Esophagus muscularis mucosa (tissue), 4 donors: Measurements from ENCODE around the gene TMEM87B.

Source experiments
- EP300 ChIP-seq: sonication (generic); formaldehyde crosslinking; IDR thresholded peaks from one replicate; pipeline ENCODE4 v1.6.1; 2017; ENCODE audit warnings: antibody characterized with exemption
- POLR2A ChIP-seq: fragments of 450-650 bp; IDR thresholded peaks from one replicate; pipeline ENCODE4 v1.6.1; 2017; ENCODE audit warnings: antibody characterized with exemption, moderate library complexity, mild to moderate bottlenecking, low read depth
- POLR2AphosphoS5 ChIP-seq, 2 donors: sonication (generic); formaldehyde crosslinking; IDR thresholded peaks; one replicate each; pipeline ENCODE4 v1.6.1; 2017; ENCODE audit warnings: antibody characterized with exemption in 2 of 2
- TF ChIP-seq, protein P1 (sequence below), 3 experiments: fragments of 200-600 bp in 2 of 3; fragments of 450-650 bp in 1 of 3; sonication (generic) in 2 of 3; IDR thresholded peaks; one replicate each; pipeline ENCODE4 v1.5.1; 2017 to 2019; ENCODE audit warnings: antibody characterized with exemption in 3 of 3, mild to moderate bottlenecking in 2 of 3, moderate library complexity in 1 of 3

DNA sequence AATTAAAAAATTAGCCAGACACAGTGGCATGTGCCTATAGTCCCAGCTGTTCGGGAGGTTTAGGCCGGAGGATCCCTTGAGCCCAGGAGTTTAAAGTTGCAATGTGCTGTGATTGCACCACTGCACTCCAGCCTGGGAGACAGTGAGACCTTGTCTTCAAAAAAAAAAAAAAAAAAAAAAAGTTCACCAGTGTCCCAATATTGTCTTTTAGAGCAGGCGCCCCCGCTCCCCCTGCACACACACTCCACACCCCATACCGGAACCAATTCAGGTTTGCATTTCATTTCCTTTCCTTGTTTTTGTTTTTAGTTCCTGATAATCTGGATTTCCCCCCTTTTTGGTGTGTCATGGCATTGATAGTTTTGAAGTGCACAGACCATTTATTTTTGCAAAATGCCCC is 10.4 kb downstream of the TMEM87B start:
- TF ChIP-seq, protein P1, sequence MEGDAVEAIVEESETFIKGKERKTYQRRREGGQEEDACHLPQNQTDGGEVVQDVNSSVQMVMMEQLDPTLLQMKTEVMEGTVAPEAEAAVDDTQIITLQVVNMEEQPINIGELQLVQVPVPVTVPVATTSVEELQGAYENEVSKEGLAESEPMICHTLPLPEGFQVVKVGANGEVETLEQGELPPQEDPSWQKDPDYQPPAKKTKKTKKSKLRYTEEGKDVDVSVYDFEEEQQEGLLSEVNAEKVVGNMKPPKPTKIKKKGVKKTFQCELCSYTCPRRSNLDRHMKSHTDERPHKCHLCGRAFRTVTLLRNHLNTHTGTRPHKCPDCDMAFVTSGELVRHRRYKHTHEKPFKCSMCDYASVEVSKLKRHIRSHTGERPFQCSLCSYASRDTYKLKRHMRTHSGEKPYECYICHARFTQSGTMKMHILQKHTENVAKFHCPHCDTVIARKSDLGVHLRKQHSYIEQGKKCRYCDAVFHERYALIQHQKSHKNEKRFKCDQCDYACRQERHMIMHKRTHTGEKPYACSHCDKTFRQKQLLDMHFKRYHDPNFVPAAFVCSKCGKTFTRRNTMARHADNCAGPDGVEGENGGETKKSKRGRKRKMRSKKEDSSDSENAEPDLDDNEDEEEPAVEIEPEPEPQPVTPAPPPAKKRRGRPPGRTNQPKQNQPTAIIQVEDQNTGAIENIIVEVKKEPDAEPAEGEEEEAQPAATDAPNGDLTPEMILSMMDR (IDR thresholded peaks at IDR 0.05), result no peak
- no peak for TF ChIP-seq POLR2A
- no peak for TF ChIP-seq EP300
- no peak for TF ChIP-seq POLR2AphosphoS5 (IDR thresholded peaks at IDR 0.05)
